Esophagus muscularis mucosa (tissue), 4 donors: ENCODE measurements around the gene MSI2.

Experiments
- EP300 ChIP-seq: sonication (generic); formaldehyde crosslinking; IDR thresholded peaks from one replicate; pipeline ENCODE4 v1.6.1; 2017; ENCODE audit warnings: antibody characterized with exemption
- POLR2A ChIP-seq: fragments of 450-650 bp; IDR thresholded peaks from one replicate; pipeline ENCODE4 v1.6.1; 2017; ENCODE audit warnings: antibody characterized with exemption, moderate library complexity, mild to moderate bottlenecking, low read depth
- TF ChIP-seq, protein P1 (sequence below), 3 experiments: fragments of 200-600 bp in 2 of 3; fragments of 450-650 bp in 1 of 3; sonication (generic) in 2 of 3; IDR thresholded peaks; one replicate each; pipeline ENCODE4 v1.5.1; 2017 to 2019; ENCODE audit warnings: antibody characterized with exemption in 3 of 3, mild to moderate bottlenecking in 2 of 3, moderate library complexity in 1 of 3

DNA sequence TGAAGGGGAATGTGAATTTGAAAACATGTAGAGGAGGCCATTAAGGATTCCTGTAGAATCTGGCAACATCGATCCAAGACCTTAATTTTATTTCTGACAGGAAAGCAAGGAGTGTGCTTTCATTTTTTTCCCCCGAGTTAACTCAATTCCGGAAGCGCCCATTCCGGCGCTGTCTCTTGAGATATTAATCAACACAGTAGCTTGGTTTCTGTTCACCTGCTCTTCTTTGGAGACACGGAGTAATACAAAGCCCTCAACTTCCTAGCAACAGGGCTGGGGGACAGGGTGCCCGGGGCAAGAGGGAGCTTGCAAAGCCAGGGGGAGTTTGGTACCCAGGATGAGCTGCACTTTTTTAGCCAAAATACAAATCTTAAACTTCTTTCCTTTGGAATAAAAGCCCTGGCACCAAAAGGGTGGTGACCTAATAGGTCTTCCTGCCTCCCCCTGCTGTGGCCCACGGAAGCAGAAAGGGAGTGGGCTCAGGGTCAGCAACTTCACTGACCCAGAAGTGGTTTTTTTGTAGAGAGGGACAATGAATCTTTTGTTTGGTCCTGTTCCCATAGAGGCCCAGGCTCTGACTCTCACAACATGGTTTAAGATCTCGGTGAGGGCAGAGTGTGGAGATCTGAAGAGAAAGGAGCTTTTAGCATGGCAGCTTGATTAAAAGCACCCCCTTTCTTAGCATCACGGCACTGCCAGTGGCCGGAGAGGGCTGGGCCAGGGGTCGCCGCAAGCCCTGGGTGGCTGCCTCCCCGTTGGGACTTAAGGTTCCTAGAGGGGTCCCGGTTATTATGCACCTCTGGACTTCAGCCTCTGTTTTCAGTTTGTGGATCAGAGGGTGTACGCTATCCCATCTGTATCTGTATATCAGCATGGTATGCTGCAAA lies 281.4 kb downstream of the MSI2 start:
- TF ChIP-seq POLR2A (no peak), EP300 (no peak)
- TF ChIP-seq, protein P1, sequence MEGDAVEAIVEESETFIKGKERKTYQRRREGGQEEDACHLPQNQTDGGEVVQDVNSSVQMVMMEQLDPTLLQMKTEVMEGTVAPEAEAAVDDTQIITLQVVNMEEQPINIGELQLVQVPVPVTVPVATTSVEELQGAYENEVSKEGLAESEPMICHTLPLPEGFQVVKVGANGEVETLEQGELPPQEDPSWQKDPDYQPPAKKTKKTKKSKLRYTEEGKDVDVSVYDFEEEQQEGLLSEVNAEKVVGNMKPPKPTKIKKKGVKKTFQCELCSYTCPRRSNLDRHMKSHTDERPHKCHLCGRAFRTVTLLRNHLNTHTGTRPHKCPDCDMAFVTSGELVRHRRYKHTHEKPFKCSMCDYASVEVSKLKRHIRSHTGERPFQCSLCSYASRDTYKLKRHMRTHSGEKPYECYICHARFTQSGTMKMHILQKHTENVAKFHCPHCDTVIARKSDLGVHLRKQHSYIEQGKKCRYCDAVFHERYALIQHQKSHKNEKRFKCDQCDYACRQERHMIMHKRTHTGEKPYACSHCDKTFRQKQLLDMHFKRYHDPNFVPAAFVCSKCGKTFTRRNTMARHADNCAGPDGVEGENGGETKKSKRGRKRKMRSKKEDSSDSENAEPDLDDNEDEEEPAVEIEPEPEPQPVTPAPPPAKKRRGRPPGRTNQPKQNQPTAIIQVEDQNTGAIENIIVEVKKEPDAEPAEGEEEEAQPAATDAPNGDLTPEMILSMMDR (IDR thresholded peaks at IDR 0.05), result no peak
